ENCODE data around the gene ACO2. TPM values are rescaled to one million over a fixed set of nuclear protein-coding genes. Genes with fewer than 3 reads are reported as not detected.

ACO2 gene
- total RNA-seq, 4 donors from 2014 or later = 69.9 to 91.1 (median 76.4) TPM

DNA sequence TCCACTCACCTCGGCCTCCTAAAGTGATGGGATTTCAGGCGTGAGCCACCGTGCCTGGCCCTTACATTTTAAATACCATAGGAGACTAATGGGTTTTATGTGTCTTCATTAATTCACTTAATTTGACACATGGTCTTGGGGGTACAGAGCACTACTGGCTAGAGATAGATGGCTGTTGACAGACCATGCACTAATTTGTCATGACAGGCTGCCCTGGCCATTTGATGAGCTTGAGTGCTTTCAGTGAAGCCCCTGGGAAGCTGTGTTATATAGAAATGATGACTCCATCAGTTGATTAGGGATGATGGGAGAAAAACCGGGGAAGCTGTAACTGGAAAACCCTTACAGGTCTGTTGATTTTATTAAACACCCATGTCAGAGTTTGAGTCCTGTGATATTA, 7.0 kb upstream of the ACO2 start:
- Histone ChIP-seq H3K36me3 (peaks cover 0 to 97% (median 39%) of the 10 kb centered on the region in 3 donors), H3K4me1 (peaks cover 0 to 9% (median 0%) of the 10 kb centered on the region in 4 donors), H3K27me3 (no peaks in the 10 kb centered on the region), H3K27ac (no peak overlapping the region), H3K9me3 (no peaks in the 10 kb centered on the region), H3K4me3 (no peak overlapping the region)
- WGBS, 2 donors = 88 to 90% methylated on average over 4 of the region's 4 CpGs
- no peak for DNase-seq (ENCODE audit: low spot score in 2 of 2)
- no peak for TF ChIP-seq POLR2A (IDR thresholded peaks at IDR 0.05)
- no peak for TF ChIP-seq EP300 (IDR thresholded peaks at IDR 0.05)
- TF ChIP-seq, protein P1, sequence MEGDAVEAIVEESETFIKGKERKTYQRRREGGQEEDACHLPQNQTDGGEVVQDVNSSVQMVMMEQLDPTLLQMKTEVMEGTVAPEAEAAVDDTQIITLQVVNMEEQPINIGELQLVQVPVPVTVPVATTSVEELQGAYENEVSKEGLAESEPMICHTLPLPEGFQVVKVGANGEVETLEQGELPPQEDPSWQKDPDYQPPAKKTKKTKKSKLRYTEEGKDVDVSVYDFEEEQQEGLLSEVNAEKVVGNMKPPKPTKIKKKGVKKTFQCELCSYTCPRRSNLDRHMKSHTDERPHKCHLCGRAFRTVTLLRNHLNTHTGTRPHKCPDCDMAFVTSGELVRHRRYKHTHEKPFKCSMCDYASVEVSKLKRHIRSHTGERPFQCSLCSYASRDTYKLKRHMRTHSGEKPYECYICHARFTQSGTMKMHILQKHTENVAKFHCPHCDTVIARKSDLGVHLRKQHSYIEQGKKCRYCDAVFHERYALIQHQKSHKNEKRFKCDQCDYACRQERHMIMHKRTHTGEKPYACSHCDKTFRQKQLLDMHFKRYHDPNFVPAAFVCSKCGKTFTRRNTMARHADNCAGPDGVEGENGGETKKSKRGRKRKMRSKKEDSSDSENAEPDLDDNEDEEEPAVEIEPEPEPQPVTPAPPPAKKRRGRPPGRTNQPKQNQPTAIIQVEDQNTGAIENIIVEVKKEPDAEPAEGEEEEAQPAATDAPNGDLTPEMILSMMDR (IDR thresholded peaks at IDR 0.05) = no peak

DNA sequence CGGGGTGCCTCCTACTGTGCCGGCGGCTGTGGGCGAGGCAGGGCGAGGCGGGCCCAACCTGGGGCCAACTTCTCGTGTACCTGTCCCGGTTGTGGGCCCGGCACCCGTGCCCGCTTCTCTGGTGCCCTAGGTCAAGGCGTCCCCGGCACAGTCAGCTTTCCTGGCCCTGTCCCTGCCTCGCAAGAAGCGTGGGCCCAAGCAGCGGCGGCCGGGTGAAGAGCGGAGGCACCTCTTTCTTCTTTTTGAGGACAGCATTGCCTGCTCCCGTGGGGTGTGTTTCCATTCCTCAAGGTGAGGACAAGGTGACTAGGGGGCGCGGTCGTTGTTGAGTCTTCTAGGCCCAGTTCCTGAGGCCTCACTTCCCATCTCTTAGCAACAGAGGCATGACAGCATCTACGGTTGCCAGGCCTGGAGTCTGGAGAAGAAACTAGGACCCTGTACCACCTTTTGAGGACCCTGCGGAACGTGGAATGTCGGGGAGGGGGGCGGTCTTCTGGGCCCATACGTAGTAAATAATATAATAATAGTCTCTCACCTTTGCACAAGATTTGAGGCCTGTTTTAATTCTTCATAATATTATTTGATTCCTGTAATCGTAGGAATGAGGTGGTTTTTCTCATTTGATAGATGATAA, 418 bp downstream of the ACO2 start:
- Histone ChIP-seq H3K36me3 (peaks cover 0 to 41% (median 15%) of the 10 kb centered on the region in 3 donors), H3K27me3 (no peaks in the 10 kb centered on the region), H3K4me1 (peaks cover 2 to 62% (median 20%) of the 10 kb centered on the region in 4 donors), H3K9me3 (no peaks in the 10 kb centered on the region), H3K4me3 (peak overlapping the region; percentile 88 to 93 (median 90)), H3K27ac (peak overlapping the region; percentile 84 to 95 (median 88))
- DNase-seq (ENCODE audit: low spot score in 2 of 2) = no peak
- WGBS, 2 donors = 1% methylated on average over 17 to 30 of the region's 30 CpGs
- TF ChIP-seq, protein P1 (IDR thresholded peaks at IDR 0.05) = no peak

DNA sequence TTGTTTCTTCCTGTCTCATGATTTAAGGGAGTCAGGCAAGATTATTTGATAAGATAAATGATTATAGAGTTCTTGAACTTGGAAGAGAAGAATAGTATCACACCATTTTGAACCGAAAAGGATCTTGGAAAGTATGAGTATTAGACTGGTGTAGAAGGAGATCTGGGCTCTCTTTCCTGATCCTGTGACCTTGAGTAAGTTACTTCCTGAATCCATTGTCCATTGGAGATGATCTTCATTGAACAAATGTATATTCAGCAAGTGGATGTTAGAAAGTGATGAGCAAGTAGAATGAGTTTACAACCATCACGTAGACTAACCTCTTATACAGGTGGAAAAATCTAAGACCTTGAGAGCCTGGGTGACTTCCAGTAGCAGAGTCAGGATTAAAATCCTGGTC, 2.0 kb downstream of the ACO2 start:
- Histone ChIP-seq H3K36me3 (peaks cover 0 to 25% (median 0%) of the 10 kb centered on the region in 3 donors), H3K27ac (peak overlapping the region in 1 of 4 donors; percentile 92), H3K4me3 (no peak overlapping the region), H3K27me3 (no peaks in the 10 kb centered on the region), H3K4me1 (peaks cover 2 to 66% (median 20%) of the 10 kb centered on the region in 4 donors), H3K9me3 (no peaks in the 10 kb centered on the region)
- no peak for DNase-seq (ENCODE audit: low spot score in 2 of 2)
- WGBS, 2 donors = 75 to 83% methylated on average over 2 of the region's 2 CpGs
- TF ChIP-seq EP300 (IDR thresholded peaks at IDR 0.05) = no peak
- no peak for TF ChIP-seq POLR2A (IDR thresholded peaks at IDR 0.05)
- TF ChIP-seq, protein P1 (IDR thresholded peaks at IDR 0.05) = no peak

DNA sequence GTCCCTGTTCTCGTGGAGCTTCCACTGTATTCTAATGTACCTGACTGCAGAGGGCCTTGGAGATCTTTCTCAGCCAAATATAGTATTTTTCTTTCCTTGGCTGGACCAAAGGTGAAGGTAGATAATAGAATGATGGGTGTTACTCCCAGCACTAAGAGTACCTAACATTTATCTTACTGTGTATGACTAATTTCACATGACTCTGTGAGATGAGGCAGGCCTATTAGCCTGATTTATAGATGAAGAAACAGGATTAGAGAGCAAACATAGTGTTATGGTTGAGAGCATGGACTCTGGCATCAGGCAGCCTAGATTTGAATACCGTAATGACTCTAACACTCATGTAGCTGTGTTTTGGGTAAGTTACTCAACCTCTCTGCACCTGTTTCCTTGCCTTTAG, 2.7 kb downstream of the ACO2 start:
- Histone ChIP-seq H3K27me3 (no peaks in the 10 kb centered on the region), H3K9me3 (no peaks in the 10 kb centered on the region), H3K36me3 (peaks cover 0 to 18% (median 0%) of the 10 kb centered on the region in 3 donors), H3K4me3 (no peak overlapping the region), H3K4me1 (peaks cover 2 to 60% (median 20%) of the 10 kb centered on the region in 4 donors), H3K27ac (no peak overlapping the region)
- DNase-seq (ENCODE audit: low spot score in 2 of 2) = no peak
- WGBS, 2 donors = 80 to 84% methylated on average over 2 of the region's 2 CpGs
- TF ChIP-seq, protein P1 (IDR thresholded peaks at IDR 0.05) = no peak
- no peak for TF ChIP-seq POLR2A (IDR thresholded peaks at IDR 0.05)
- no peak for TF ChIP-seq EP300 (IDR thresholded peaks at IDR 0.05)

DNA sequence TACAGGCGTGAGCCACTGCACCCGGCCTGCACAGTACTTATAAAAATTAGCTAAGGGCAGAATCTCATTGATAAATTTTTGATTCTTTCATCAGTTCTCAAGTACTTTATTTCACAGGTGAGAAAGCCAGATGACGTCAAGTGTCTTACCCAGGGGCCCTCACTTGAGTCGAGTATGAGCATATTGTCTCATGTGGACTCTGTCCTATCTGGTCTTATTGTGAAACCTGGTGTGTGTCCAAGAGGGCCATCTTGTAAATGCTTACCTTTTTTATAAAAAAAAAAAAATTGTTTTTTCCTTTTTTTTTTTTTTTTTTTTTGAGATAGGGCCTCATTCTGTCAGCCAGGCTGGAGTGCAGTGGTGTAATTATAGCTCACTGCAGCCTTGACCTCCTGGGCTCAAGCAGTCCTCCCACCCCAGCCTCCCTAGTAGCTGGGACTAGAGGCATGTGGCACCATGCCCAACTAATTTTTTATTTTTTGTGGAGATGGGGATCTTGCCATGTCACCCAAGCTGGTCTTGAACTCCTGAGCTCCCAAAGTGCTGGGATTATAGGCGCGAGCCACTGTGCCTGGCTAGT, 6.0 kb downstream of the ACO2 start:
- Histone ChIP-seq H3K27ac (peak overlapping the region in 1 of 4 donors; percentile 39), H3K36me3 (peaks cover 0 to 9% (median 0%) of the 10 kb centered on the region in 3 donors), H3K4me1 (peaks cover 0 to 65% (median 24%) of the 10 kb centered on the region in 4 donors), H3K4me3 (no peak overlapping the region), H3K9me3 (no peaks in the 10 kb centered on the region), H3K27me3 (no peaks in the 10 kb centered on the region)
- TF ChIP-seq POLR2A (IDR thresholded peaks at IDR 0.05) = no peak
- TF ChIP-seq, protein P1 (IDR thresholded peaks at IDR 0.05) = no peak
- TF ChIP-seq EP300 (IDR thresholded peaks at IDR 0.05) = no peak
- WGBS, 2 donors = 93% methylated on average over 6 of the region's 6 CpGs
- DNase-seq (ENCODE audit: low spot score in 2 of 2) = no peak

Data from tibial nerve (tissue), 4 donors.